HepG2 (cell line): ENCODE results near the gene DOC2A. TPM values are rescaled to one million over a fixed set of nuclear protein-coding genes. Genes with fewer than 3 reads are reported as not detected.

Experiments
- CENPT ChIP-seq: sonication (generic); formaldehyde crosslinking; IDR thresholded peaks from 2 replicates; pipeline ENCODE4 v1.8.0; 2022; ENCODE audit warnings: low read depth, mild to moderate bottlenecking, moderate library complexity, missing genetic modification reagents
- CENPX ChIP-seq: sonication (generic); formaldehyde crosslinking; IDR thresholded peaks from 2 replicates; pipeline ENCODE4 v1.9.0; 2021; ENCODE audit warnings: mild to moderate bottlenecking, missing genetic modification reagents, moderate library complexity
- MLLT10 ChIP-seq: sonication (generic); formaldehyde crosslinking; IDR thresholded peaks from 2 replicates; pipeline ENCODE4 v1.4.0; 2020; ENCODE audit warnings: missing genetic modification reagents
- NBN ChIP-seq: fragments of 450-650 bp; conservative IDR thresholded peaks from 2 replicates; pipeline ENCODE4 v1.6.1; 2017
- NFE2L2 ChIP-seq: fragments of 150-350 bp; IDR thresholded peaks from 2 replicates; pipeline ENCODE4 v1.6.1; 2014; ENCODE audit warnings: low read length
- RELA ChIP-seq: sonication (generic); formaldehyde crosslinking; IDR thresholded peaks from 2 replicates; pipeline ENCODE4 v1.4.0; 2020; ENCODE audit warnings: missing genetic modification reagents
- TAF15 ChIP-seq: fragments of 200-400 bp; formaldehyde crosslinking; IDR thresholded peaks from one replicate; pipeline ENCODE4 v1.6.1; 2018; ENCODE audit warnings: mild to moderate bottlenecking, low read depth, low read length; ENCODE audit not compliant: poor library complexity, severe bottlenecking
- ZNF230 ChIP-seq: sonication (generic); formaldehyde crosslinking; IDR thresholded peaks from 2 replicates; pipeline ENCODE4 v1.4.0; 2020; ENCODE audit warnings: mild to moderate bottlenecking, missing genetic modification reagents
- ZNF496 ChIP-seq: sonication (generic); formaldehyde crosslinking; IDR thresholded peaks from 2 replicates; pipeline ENCODE4 v1.8.1; 2023; ENCODE audit warnings: mild to moderate bottlenecking, moderate library complexity, missing genetic modification reagents; ENCODE audit not compliant: insufficient replicate concordance
- ZNF530 ChIP-seq: sonication (generic); formaldehyde crosslinking; IDR thresholded peaks from 2 replicates; pipeline ENCODE4 v1.5.0; 2020; ENCODE audit warnings: low read depth, mild to moderate bottlenecking, missing genetic modification reagents
- ZNF644 ChIP-seq: IDR thresholded peaks from 2 replicates; pipeline ENCODE4 v1.6.1; 2016; ENCODE audit warnings: low read depth
- ZNF839 ChIP-seq: sonication (generic); formaldehyde crosslinking; IDR thresholded peaks from 2 replicates; pipeline ENCODE4 v1.4.0; 2020; ENCODE audit warnings: missing genetic modification reagents, mild to moderate bottlenecking, borderline replicate concordance
- ZSCAN12 ChIP-seq: sonication (generic); formaldehyde crosslinking; IDR thresholded peaks from 2 replicates; pipeline ENCODE4 v1.9.0; 2021; ENCODE audit warnings: mild to moderate bottlenecking, missing genetic modification reagents
- ZSCAN25 ChIP-seq: sonication (generic); formaldehyde crosslinking; IDR thresholded peaks from 2 replicates; pipeline ENCODE4 v1.8.0; 2022; ENCODE audit warnings: mild to moderate bottlenecking, missing genetic modification reagents
- polyA plus RNA-seq, 8 experiments: library from polyadenylated mRNA; depleted of rRNA in 3 of 8; stranded (reverse) in 7 of 8; unstranded in 1 of 8; fragments of >200 nt; fragmentation: Illumina TruSeq in 4 of 8; extraction: Trizol in 4 of 8; gene quantifications; 2 replicates each; pipeline versions ENCODE4 v1.2.1 to v1.2.3, GENCODE V29; 2011 to 2016; ENCODE audit warnings: low read depth in 4 of 8, missing spikeins in 1 of 8, mixed read lengths in 1 of 8; ENCODE audit not compliant: insufficient read depth in 1 of 8
- total RNA-seq, 5 experiments: library from RNA; depleted of rRNA; stranded (reverse); fragments of >200 nt; fragmentation: Illumina TruSeq; extraction: Trizol; gene quantifications; 2 replicates each; pipeline ENCODE4 v1.2.3, GENCODE V29; 2016; ENCODE audit warnings: low read depth in 1 of 5
- TF ChIP-seq, protein P1 (sequence below): sonication (generic); formaldehyde crosslinking; IDR thresholded peaks from 2 replicates; pipeline ENCODE4 v1.5.0; 2020; ENCODE audit warnings: missing genetic modification reagents
- TF ChIP-seq, protein P2 (sequence below): sonication (generic); formaldehyde crosslinking; conservative IDR thresholded peaks from 2 replicates; pipeline ENCODE4 v1.4.0; 2020; ENCODE audit warnings: missing genetic modification reagents
- TF ChIP-seq, protein P3 (sequence below): IDR thresholded peaks from 2 replicates; pipeline ENCODE4 v1.6.1; 2012; ENCODE audit warnings: low read length, improper control_type of control experiment
- TF ChIP-seq, protein P4 (sequence below): IDR thresholded peaks from 2 replicates; pipeline ENCODE4 v1.6.1; 2016; ENCODE audit warnings: low read depth, borderline replicate concordance

DOC2A gene
- total and polyA plus RNA-seq, 2 of the 13 experiments (the other 11 are each of a cell fraction or from before 2014, with no cell fraction given): 0.15 to 0.55 TPM

DNA sequence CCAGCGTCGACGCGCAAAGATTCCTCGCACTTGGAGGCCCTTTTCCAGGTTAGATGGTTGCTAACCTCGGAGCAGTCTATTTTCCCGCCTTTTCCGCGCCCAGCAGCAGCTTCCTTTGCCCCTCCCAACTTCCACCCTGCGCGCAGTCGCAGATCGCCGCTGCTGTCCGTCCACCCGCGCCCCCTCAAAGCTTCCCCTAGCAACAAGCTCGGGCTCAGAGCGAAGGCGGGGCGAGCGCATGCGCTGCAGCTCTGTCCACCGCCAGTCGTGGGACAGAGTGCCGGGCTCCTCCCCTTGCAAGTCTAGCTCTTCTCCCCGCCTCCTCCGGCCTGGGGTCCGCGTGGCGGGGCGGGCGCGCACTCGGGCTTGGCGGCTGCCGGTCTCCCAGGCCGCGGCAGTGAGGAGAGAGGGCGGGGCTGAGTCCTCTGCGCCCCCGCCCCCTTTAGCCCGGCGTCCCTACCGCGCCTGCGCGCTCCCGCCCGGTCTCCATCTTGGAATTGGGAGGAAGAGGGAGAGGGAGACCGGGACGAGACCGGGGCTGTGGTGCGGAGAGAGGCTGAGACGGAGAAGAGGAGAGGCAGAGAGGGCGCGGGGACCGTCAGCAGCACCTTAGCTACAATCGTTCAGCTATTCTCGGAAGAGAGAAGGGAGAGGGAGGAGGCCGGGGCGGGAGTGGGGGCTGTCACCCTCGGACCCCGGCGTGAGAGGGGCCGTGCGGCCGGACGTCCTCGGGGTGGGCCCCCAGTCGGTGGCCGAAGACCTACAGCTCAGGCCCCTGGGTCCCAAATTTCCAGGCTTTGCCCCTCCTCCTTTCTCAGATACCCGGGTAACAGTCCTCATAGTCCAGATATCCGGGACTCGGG lies 37.2 kb downstream of the DOC2A start, which contains the start of gene TAOK2 (continued):
- TF ChIP-seq ZSCAN25 (CRISPR knock-in tag) (peak; percentile 93), NBN (no peak), ZNF530 (CRISPR knock-in tag) (no peak), ZSCAN12 (CRISPR knock-in tag) (peak; percentile 85; the same call in 1 of the 2 replicates), CENPT (peak; percentile 89; the same call in 1 of the 2 replicates), TAF15 (peak; percentile 90), ZNF496 (CRISPR knock-in tag) (no peak), NFE2L2 (no peak), ZNF230 (peak; percentile 84; the same call in 1 of the 2 replicates), RELA (CRISPR knock-in tag) (no peak; the same call in 1 of the 2 replicates), MLLT10 (CRISPR knock-in tag) (no peak), CENPX (CRISPR knock-in tag) (no peak), ZNF839 (no peak; the same call in 1 of the 2 replicates), ZNF644 (CRISPR knock-in tag) (no peak)
- TF ChIP-seq, protein P1, sequence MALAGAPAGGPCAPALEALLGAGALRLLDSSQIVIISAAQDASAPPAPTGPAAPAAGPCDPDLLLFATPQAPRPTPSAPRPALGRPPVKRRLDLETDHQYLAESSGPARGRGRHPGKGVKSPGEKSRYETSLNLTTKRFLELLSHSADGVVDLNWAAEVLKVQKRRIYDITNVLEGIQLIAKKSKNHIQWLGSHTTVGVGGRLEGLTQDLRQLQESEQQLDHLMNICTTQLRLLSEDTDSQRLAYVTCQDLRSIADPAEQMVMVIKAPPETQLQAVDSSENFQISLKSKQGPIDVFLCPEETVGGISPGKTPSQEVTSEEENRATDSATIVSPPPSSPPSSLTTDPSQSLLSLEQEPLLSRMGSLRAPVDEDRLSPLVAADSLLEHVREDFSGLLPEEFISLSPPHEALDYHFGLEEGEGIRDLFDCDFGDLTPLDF (CRISPR knock-in tag): peak; percentile 92; the same call in 1 of the 2 replicates
- TF ChIP-seq, protein P2, sequence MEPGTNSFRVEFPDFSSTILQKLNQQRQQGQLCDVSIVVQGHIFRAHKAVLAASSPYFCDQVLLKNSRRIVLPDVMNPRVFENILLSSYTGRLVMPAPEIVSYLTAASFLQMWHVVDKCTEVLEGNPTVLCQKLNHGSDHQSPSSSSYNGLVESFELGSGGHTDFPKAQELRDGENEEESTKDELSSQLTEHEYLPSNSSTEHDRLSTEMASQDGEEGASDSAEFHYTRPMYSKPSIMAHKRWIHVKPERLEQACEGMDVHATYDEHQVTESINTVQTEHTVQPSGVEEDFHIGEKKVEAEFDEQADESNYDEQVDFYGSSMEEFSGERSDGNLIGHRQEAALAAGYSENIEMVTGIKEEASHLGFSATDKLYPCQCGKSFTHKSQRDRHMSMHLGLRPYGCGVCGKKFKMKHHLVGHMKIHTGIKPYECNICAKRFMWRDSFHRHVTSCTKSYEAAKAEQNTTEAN: peak; percentile 91; the same call in 1 of the 2 replicates
- TF ChIP-seq, protein P3, sequence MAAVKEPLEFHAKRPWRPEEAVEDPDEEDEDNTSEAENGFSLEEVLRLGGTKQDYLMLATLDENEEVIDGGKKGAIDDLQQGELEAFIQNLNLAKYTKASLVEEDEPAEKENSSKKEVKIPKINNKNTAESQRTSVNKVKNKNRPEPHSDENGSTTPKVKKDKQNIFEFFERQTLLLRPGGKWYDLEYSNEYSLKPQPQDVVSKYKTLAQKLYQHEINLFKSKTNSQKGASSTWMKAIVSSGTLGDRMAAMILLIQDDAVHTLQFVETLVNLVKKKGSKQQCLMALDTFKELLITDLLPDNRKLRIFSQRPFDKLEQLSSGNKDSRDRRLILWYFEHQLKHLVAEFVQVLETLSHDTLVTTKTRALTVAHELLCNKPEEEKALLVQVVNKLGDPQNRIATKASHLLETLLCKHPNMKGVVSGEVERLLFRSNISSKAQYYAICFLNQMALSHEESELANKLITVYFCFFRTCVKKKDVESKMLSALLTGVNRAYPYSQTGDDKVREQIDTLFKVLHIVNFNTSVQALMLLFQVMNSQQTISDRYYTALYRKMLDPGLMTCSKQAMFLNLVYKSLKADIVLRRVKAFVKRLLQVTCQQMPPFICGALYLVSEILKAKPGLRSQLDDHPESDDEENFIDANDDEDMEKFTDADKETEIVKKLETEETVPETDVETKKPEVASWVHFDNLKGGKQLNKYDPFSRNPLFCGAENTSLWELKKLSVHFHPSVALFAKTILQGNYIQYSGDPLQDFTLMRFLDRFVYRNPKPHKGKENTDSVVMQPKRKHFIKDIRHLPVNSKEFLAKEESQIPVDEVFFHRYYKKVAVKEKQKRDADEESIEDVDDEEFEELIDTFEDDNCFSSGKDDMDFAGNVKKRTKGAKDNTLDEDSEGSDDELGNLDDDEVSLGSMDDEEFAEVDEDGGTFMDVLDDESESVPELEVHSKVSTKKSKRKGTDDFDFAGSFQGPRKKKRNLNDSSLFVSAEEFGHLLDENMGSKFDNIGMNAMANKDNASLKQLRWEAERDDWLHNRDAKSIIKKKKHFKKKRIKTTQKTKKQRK: no peak
- TF ChIP-seq, protein P4, sequence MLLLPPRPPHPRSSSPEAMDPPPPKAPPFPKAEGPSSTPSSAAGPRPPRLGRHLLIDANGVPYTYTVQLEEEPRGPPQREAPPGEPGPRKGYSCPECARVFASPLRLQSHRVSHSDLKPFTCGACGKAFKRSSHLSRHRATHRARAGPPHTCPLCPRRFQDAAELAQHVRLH (CRISPR knock-in tag): peak; percentile 62; the same call in 1 of the 2 replicates
